MCF 10A (cell line): ENCODE measurements around the gene PAPPA2. TPM values are rescaled to one million over a fixed set of nuclear protein-coding genes. Genes with fewer than 3 reads are reported as not detected.

ENCODE experiments used
- BruUV-seq: library from RNA; stranded (reverse); fragments of 400-500 nt; replicated peaks from 2 replicates; lab custom pipeline; 2021; lab: Mats Ljungman, UMichigan
- CTCF ChIA-PET: fragments of 300-600 bp; sonication (Branson Sonifier 250); formaldehyde crosslinking; extraction: SDS; loops from one replicate; lab custom pipeline; 2021; ENCODE audit warnings: antibody characterized with exemption, inconsistent platforms; lab: Yijun Ruan, JAX
- POLR2A ChIA-PET: fragments of 300-600, 350-650 bp; sonication (Branson Sonifier 250); formaldehyde crosslinking; extraction: SDS; loops from one replicate; lab custom pipeline; 2020; ENCODE audit warnings: antibody characterized with exemption, inconsistent platforms; lab: Yijun Ruan, JAX
- DNase-seq: peaks from one replicate; pipeline ENCODE4 v3.0.0-alpha.2; 2018; ENCODE audit not compliant: unreplicated experiment
- H3K27ac Mint-ChIP-seq: one replicate; pipeline ENCODE4 v1.8.0; 2022; ENCODE audit warnings: mild to moderate bottlenecking, low read depth, mixed read lengths; ENCODE audit not compliant: unreplicated experiment
- H3K27me3 Mint-ChIP-seq: one replicate; pipeline ENCODE4 v1.8.0; 2022; ENCODE audit warnings: mixed read lengths; ENCODE audit not compliant: insufficient read depth, unreplicated experiment
- H3K36me3 Mint-ChIP-seq: one replicate; pipeline ENCODE4 v1.8.0; 2022; ENCODE audit warnings: mild to moderate bottlenecking, moderate library complexity, mixed read lengths; ENCODE audit not compliant: insufficient read depth, unreplicated experiment
- H3K4me1 Mint-ChIP-seq: one replicate; pipeline ENCODE4 v1.8.0; 2022; ENCODE audit warnings: mixed read lengths; ENCODE audit not compliant: insufficient read depth, unreplicated experiment
- H3K4me3 Mint-ChIP-seq: one replicate; pipeline ENCODE4 v1.8.0; 2022; ENCODE audit warnings: mild to moderate bottlenecking, moderate library complexity, mixed read lengths; ENCODE audit not compliant: unreplicated experiment
- H3K9me3 Mint-ChIP-seq: one replicate; pipeline ENCODE4 v1.8.0; 2022; ENCODE audit warnings: mixed read lengths; ENCODE audit not compliant: unreplicated experiment
- intact Hi-C: fragments of 100-400 bp; cut with micrococcal nuclease; formaldehyde crosslinking; loops from 2 replicates; pipeline ENCODE4 v1.14.1; 2022
- total RNA-seq: library from RNA; stranded (reverse); gene quantifications from 2 replicates; pipeline ENCODE4 v1.2.3, GENCODE V29; 2022
- TF ChIP-seq, protein P1 (sequence below): fragments of 200-600 bp; IDR thresholded peaks from one replicate; pipeline ENCODE4 v1.8.0; 2022; ENCODE audit warnings: antibody characterized with exemption, mild to moderate bottlenecking; ENCODE audit not compliant: unreplicated experiment

The PAPPA2 gene
- total RNA-seq, 1 experiment from 2014 or later = 11.5 TPM

DNA sequence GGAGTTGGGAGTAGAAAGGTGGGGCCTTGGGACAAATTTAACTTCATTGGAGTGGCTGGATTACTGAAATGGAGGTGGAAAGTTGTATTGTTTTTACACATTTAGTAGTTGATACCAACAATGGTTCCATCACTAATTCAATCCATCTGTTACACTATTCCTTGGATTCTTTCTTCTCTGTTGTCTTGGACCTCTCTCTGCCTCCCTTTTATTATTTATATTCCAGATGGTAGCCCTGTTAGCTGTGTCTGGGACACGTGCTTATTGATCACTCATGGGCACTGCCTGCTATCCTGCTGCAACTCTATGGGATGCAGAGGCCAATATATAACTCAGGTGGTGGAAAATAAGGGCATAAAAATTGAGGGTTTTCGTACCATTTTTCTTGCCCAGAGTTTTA lies 346.3 kb downstream of the PAPPA2 start:
- Mint-ChIP-seq H3K9me3 (no peaks in the 10 kb centered on the region), H3K36me3 (peaks cover 6% of the 10 kb centered on the region), H3K4me3 (no peak overlapping the region), H3K27me3 (no peaks in the 10 kb centered on the region), H3K4me1 (no peaks in the 10 kb centered on the region), H3K27ac (no peak overlapping the region)
- BruUV-seq = no TSS peak
- DNase-seq = no peak
- CTCF ChIA-PET = interaction anchor here (1.0 to 1.4 kb wide), 2 partner anchors 8 to 250 kb away, joined by 3 to 4 read pairs; no protein-coding TSS in a partner anchor
- POLR2A ChIA-PET = no interaction called here
- intact Hi-C loops = no loop called here
- TF ChIP-seq, protein P1, sequence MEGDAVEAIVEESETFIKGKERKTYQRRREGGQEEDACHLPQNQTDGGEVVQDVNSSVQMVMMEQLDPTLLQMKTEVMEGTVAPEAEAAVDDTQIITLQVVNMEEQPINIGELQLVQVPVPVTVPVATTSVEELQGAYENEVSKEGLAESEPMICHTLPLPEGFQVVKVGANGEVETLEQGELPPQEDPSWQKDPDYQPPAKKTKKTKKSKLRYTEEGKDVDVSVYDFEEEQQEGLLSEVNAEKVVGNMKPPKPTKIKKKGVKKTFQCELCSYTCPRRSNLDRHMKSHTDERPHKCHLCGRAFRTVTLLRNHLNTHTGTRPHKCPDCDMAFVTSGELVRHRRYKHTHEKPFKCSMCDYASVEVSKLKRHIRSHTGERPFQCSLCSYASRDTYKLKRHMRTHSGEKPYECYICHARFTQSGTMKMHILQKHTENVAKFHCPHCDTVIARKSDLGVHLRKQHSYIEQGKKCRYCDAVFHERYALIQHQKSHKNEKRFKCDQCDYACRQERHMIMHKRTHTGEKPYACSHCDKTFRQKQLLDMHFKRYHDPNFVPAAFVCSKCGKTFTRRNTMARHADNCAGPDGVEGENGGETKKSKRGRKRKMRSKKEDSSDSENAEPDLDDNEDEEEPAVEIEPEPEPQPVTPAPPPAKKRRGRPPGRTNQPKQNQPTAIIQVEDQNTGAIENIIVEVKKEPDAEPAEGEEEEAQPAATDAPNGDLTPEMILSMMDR = no peak

DNA sequence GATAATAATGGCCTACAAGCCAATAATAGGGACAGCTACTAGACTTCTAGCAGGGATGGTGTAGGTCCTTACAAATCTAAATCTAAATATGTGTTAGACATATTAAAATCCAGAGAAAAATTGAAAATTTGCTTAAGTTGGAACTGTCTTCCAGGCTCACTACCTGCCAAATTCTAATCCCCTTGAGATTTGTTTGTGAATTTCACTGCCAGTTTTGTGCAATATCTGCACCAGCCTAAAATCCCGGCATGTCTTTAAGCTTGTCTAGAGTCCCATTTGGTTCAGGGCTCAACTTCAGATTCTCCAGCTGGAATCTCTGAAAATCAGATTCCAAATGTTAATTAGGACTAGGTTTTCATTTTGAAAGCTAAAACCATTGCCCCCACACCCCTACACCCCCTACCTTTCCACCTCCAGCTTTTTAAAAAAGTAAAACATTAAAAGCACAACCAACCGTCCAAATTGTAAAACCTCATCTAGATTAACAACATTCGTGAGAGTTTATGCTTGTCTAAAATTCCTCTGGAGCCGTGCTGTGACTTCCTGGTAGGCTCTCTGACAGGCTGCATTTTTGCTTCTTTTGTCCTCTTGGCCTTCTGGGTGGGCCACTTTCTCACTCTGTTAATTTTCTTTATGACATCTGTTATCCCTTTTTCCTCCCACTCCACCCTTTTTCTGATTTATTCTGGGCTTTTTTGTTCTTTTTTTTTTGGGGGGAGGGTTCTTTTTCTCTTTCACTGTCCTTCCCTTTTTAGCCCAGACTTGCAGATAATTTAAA lies 348.7 kb downstream of the PAPPA2 start:
- H3K4me1 Mint-ChIP-seq = no peaks in the 10 kb centered on the region
- no TSS peak for BruUV-seq
- CTCF ChIA-PET = interaction anchor here (0.7 to 1.2 kb wide), 4 partner anchors 13 to 1126 kb away, joined by 3 read pairs; no protein-coding TSS in a partner anchor
- DNase-seq = no peak
- no peaks in the 10 kb centered on the region for H3K36me3 Mint-ChIP-seq
- H3K27me3 Mint-ChIP-seq = no peaks in the 10 kb centered on the region
- no peaks in the 10 kb centered on the region for H3K9me3 Mint-ChIP-seq
- H3K27ac Mint-ChIP-seq = no peak overlapping the region
- intact Hi-C loops = no loop called here
- POLR2A ChIA-PET = no interaction called here
- TF ChIP-seq, protein P1 = no peak
- H3K4me3 Mint-ChIP-seq = no peak overlapping the region

DNA sequence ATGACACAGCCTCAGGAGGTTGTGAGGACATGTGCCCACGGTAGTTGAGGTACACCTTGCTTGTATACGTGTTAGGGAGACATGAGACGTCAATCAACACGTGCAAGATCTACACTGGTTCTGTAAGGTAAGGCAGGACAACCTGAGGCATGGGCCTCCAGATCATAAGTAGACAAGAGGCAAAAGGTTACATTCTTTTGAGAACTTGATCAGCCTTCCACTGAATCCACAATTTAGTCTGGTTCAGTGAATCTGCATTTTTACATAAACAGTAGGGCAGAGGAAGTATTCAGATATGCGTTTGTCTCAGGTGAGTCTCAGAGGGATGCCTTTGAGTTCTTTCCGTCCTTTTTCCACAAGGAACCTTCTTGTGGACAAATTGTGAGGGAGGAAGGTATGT lies 352.6 kb downstream of the PAPPA2 start:
- TF ChIP-seq, protein P1 = no peak
- ChIA-PET POLR2A (no interaction called here), CTCF (interaction anchor here (0.5 to 1.0 kb wide), 4 partner anchors 27 to 613 kb away, joined by 3 to 6 read pairs (median 4); no protein-coding TSS in a partner anchor)
- Mint-ChIP-seq H3K27ac (no peak overlapping the region), H3K36me3 (no peaks in the 10 kb centered on the region), H3K4me3 (no peak overlapping the region), H3K27me3 (no peaks in the 10 kb centered on the region), H3K4me1 (no peaks in the 10 kb centered on the region), H3K9me3 (no peaks in the 10 kb centered on the region)
- DNase-seq = no peak
- no TSS peak for BruUV-seq
- intact Hi-C loops = no loop called here

DNA sequence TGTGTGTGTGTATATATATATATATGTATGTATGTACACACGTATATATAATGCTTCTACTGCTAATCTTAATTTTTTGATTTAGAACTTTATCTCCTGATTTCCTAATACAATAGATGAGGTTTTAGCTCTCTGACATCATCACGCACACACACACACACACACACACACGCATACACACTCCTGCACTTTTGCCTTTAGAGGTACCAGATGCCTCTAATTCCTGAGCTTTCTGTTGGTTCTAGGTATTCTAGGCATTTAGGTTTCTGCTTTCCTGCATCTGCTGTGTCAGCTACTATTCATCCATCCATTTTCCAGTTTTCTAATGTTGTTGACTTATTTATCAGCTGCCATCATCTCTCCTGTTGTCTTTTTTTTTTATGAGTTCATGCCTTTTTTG lies 353.3 kb downstream of the PAPPA2 start:
- Mint-ChIP-seq H3K4me3 (no peak overlapping the region), H3K27me3 (no peaks in the 10 kb centered on the region), H3K9me3 (no peaks in the 10 kb centered on the region), H3K4me1 (no peaks in the 10 kb centered on the region), H3K27ac (no peak overlapping the region), H3K36me3 (no peaks in the 10 kb centered on the region)
- intact Hi-C loops = no loop called here
- TF ChIP-seq, protein P1 = no peak
- no TSS peak for BruUV-seq
- POLR2A ChIA-PET = no interaction called here
- DNase-seq = no peak
- CTCF ChIA-PET = interaction anchor here (0.5 to 1.0 kb wide), 2 partner anchors 27 to 1664 kb away, joined by 4 to 6 read pairs; no protein-coding TSS in a partner anchor
